Activated CD8-positive, alpha-beta memory T cell treated with anti-CD3 and anti-CD28 coated beads, Interleukin-2, amount 50 U/mL, for 48 hours (primary cell): ENCODE data around the gene CSMD2.
"Not testable (repeated sequence)": the region's sequence is repeated elsewhere in the genome, so short reads cannot be mapped to it uniquely, and the experiment has no call there.

ENCODE experiments used
- DNase-seq: peaks from one replicate; pipeline ENCODE4 v3.0.0-alpha.2; 2020

The CSMD2 gene

DNA sequence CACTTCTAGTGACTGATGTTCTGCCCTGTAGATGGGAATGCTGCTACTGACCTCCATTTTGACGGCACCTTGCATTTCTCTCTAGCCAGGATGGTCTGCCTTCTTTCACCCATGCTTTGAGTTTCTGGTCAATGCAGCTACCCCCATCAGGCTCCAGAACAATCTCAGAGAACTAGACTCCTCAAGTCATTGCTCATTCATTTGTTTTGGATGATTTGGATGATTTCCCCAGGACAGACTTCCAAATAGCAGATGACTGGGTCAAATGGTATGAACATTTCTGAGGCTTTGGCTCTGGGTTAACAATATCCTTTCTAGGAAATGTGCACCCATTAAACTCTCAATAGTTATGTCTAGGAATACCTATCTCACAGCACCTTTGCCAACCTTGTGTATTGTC lies 63.9 kb downstream of the CSMD2 start:
- DNase-seq = no peak

DNA sequence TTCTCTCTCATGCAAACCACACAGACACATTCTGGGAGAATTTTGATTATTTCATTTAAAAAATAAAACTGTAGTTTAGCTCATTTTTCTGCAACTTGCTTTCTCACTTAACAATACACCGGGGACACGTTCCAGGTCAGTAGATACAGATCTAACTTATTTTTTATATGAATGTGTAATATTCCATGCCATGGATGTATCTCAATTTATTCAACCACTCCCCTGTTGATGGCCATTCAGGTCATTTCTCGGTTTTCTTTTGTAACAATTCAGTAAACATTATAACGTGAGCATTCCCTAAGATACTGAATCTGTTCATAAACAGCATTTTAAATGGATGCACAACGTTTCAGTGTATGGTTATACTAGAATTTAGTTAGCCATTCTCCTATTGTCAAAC lies 64.7 kb downstream of the CSMD2 start:
- no peak for DNase-seq

- DNase-seq = not testable (repeated sequence)
Measured at GRCh38 chr1:34092399-34092798, 72.6 kb downstream of the CSMD2 start.

DNA sequence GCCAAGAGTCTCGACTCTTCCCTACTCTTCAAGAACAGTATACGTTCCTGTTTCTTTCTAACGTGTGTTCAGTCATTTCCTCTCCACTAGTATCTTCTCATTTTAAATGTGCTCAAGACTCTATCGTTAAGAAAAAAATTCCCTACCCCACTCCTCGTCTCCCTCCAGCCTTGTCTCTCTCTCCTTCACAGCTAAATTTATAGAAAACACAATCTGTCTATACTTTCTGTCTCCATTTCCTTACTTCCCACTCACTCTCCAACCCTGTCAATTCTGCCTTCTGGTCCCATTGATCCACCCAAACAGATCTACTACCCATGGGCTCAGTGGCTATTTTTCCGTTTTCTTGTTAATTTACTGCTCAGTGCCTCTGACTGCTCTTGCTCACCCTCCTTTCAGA lies 75.3 kb downstream of the CSMD2 start:
- DNase-seq = no peak

DNA sequence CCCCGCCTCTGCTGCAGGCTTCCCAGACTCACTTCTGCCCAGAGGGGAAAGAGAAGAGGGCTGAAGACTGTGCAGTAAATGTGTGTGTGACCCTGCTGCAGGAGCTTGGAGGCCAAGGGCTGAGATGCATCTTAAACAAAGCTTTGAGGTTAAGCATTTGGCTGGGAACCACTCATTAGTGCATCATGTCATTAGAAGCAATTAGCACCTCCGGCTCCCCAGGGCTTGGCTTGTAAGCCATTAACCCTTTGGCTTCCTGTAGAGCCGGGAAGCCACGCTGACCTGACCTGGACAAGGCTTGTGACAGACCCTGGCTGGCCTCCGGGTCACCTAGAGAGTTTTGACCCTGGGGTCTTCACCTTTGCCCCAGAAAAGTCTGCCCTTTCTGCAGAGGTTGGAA lies 77.0 kb downstream of the CSMD2 start:
- DNase-seq = no peak

- no peak for DNase-seq
Measured at GRCh38 chr1:34086561-34086960, 78.5 kb downstream of the CSMD2 start.

DNA sequence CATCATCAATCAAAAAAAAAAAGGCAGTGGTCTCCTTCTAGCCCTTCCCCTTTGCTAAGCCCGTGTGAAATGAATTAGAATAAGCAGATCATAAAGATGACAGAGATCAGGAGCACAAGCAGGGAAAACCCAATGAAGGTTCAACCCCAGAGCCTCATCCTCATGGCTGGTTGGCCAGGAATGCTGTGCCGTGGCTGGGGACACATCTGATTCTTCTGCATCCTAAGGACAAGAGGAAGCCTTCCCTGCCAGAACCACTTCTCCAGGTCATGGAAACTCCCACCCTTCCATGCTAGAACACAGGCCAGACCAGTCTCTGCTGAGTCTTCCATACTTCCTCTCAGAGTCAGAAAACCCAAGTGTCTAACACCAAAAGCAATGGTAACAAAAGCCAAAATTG lies 81.1 kb downstream of the CSMD2 start:
- no peak for DNase-seq

DNA sequence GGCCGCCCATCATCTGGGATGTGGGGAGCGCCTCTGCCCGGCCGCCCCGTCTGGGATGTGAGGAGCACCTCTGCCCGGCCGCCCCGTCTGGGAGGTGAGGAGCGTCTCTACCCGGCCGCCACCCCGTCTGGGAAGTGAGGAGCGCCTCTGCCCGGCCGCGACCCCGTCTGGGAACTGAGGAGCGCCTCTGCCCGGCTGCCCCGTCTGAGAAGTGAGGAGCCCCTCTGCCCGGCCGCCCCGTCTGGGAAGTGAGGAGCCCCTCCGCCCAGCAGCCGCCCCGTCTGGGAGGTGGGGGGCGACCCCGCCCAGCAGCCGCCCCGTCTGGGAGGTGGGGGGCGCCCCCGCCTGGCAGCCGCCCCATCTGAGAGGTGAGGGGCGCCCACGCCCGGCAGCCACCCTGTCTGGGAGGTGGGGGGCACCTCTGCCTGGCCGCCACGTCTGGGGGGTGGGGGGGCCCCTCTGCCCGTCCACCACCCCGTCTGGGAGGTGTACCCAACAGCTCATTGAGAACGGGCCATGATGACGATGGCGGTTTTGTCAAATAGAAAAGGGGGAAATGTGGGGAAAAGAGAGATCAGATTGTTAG lies 82.9 kb downstream of the CSMD2 start:
- DNase-seq = not testable (repeated sequence)

- no peak for DNase-seq
Measured at GRCh38 chr1:34078383-34078782, 86.6 kb downstream of the CSMD2 start.

DNA sequence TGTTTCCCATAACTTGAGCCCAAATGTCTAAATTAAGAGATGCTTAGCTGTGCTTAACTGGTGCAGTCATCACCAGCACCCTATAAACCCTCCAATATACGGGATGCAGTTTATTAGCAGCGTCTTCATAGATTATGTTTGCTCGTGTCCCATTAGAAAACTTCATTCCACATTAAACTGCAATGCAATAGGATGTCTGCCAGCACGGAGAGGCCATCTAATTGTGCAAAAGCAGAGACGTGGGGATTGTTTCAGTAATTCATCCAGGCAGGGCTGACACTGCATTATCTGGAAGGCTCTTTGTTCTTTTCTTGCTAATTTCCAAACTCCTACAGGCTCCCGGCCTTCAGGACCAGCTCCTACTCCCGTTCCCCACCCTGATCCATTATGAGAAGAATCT lies 89.5 kb downstream of the CSMD2 start:
- DNase-seq = no peak

DNA sequence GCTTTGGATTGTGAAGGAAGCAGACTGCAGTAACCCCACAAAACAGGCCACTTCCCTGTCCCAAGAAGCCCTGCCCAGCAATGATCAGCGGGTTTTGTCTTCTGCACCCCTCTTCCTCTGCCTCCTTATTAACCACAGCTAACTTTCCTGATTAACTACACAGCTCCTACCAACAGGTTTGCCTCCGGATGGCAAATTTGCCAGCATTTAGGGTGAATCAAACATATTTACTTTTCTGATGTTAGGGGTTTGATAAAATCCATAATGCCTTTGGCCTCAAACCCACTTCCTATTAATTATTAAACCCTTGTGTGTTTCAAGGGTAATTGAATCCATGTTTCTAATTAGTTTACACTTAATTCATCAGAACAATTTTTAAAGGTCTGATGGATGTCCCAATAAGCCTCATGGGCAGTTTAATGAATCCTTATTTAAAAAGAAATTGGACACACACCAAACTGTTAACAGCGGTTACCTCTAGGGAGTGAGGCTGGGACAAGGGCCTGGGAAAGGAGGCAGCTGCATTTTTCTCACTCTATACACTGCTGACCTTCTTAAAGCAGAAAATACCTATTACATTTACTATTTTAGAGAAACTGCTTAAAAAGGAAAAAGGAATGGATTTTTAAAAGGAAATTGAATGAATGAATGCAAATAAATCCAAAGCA lies 91.9 kb downstream of the CSMD2 start:
- DNase-seq = no peak

- DNase-seq = no peak
Measured at GRCh38 chr1:34070201-34070836, 94.7 kb downstream of the CSMD2 start.

GRCh38 chr1:34066981-34067603 lies 97.9 kb downstream of the CSMD2 start:
- DNase-seq = no peak

- no peak for DNase-seq
Measured at GRCh38 chr1:34066166-34066565, 98.9 kb downstream of the CSMD2 start.

DNA sequence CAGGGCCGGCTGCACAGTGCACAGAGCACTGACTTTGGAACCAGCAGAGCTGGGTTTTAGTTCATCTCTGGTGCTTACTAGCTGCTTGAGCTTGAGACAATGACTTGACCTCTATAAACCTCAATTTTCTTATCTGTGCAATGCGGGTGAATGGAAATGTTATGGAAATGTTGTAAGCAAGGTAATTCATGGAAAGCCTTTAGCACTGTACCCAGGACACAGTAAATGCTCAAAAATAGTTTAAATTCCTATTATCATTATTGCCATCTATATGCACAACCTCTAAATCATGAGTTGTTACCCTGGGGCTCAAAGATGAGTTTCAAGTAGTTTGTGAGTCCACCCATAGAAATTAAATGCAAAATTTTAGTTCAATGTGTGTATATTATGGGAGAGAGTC lies 99.5 kb downstream of the CSMD2 start:
- no peak for DNase-seq

DNA sequence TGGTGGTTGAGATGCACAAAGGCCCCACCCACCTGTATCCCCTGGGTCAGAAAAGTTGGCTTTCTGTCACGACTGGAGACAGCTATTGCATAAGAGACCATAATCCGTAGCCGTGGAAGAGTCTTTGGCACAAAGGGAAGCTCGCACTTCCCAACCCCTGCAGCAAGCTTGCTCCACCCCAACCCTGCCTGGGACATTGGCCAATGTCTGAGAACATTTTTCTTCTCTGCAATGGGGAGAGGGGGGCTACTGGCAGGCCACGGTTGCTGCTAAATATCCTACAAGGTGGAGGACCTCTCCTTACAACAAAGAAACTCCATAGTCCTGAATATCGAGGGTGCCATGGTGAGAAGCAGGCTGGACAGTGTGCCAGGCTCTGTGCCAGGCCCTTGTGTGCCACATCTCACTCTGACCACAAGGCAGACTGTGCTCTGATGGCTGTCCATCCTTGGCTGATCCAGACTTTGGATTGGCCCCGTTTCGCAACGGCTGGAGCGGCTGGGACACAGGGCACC lies 104.1 kb downstream of the CSMD2 start:
- DNase-seq = no peak

GRCh38 chr1:34060187-34060730 lies 104.8 kb downstream of the CSMD2 start:
- no peak for DNase-seq

- DNase-seq = no peak
Measured at GRCh38 chr1:34057347-34058130, 107.5 kb downstream of the CSMD2 start.

GRCh38 chr1:34055818-34056217 lies 109.2 kb downstream of the CSMD2 start:
- no peak for DNase-seq

GRCh38 chr1:34054920-34055319 lies 110.1 kb downstream of the CSMD2 start:
- no peak for DNase-seq

DNA sequence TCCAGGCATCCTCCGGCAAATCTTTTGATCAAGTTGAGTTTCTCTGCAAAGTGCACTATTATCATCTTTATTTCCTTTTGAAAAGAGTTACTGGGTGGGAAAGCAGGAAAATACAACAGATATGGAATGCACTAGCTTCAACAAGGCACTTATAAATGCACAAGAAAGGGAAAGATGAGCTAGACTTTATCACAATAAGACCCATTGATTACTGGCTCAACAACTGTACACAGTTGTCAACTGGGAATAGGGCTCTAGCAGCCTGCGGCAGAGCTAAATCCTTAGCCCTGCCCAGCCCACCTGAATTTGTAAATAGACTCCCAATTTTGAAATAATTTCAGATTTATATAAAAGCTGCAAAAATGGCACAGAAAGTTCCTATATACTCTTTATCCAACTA lies 111.4 kb downstream of the CSMD2 start:
- no peak for DNase-seq

GRCh38 chr1:34052565-34052964 lies 112.5 kb downstream of the CSMD2 start:
- no peak for DNase-seq
